Muscle layer of colon (tissue), 2 donors: ENCODE measurements around the gene INS.
"Not testable (repeated sequence)": the region's sequence is repeated elsewhere in the genome, so short reads cannot be mapped to it uniquely, and the experiment has no call there.

Source experiments
- H3K27ac ChIP-seq: one replicate; pipeline ENCODE4 v1.7.0; 2013; ENCODE audit warnings: low read depth, mild to moderate bottlenecking, low read length, moderate library complexity
- H3K27me3 ChIP-seq, 2 donors: one replicate each; pipeline ENCODE4 v1.7.0; 2013; ENCODE audit warnings: low read length in 2 of 2, mild to moderate bottlenecking in 2 of 2; ENCODE audit not compliant: insufficient read depth in 2 of 2, control insufficient read depth in 1 of 2
- H3K36me3 ChIP-seq: one replicate; pipeline ENCODE4 v1.7.0; 2013; ENCODE audit warnings: mild to moderate bottlenecking, low read length; ENCODE audit not compliant: insufficient read depth
- H3K4me1 ChIP-seq: one replicate; pipeline ENCODE4 v1.7.0; 2013; ENCODE audit warnings: mild to moderate bottlenecking, low read length; ENCODE audit not compliant: insufficient read depth
- H3K4me3 ChIP-seq, 2 donors: one replicate each; pipeline ENCODE4 v1.7.0; 2013; ENCODE audit warnings: low read length in 2 of 2, low read depth in 1 of 2, mild to moderate bottlenecking in 1 of 2, moderate library complexity in 1 of 2
- H3K9ac ChIP-seq: one replicate; pipeline ENCODE4 v1.7.0; 2013; ENCODE audit warnings: low read length
- H3K9me3 ChIP-seq: one replicate; pipeline ENCODE4 v1.7.0; 2013; ENCODE audit warnings: mild to moderate bottlenecking, low read length
- donor health status: abdominal sarcoma.
- donor health status: Adenocarcinoma of cecum.

Gene INS

GRCh38 chr11:2196970-2197770 is 36.2 kb upstream of the INS start:
- H3K9ac ChIP-seq = no peak overlapping the region
- H3K27me3 ChIP-seq = peaks cover 0 to 3% of the 10 kb centered on the region in 2 donors
- H3K9me3 ChIP-seq = no peaks in the 10 kb centered on the region
- H3K4me1 ChIP-seq = no peaks in the 10 kb centered on the region
- no peak overlapping the region for H3K4me3 ChIP-seq
- H3K36me3 ChIP-seq = no peaks in the 10 kb centered on the region
- no peak overlapping the region for H3K27ac ChIP-seq

GRCh38 chr11:2195756-2196088 is 34.7 kb upstream of the INS start:
- Histone ChIP-seq H3K9me3 (no peaks in the 10 kb centered on the region), H3K27ac (no peak overlapping the region), H3K36me3 (no peaks in the 10 kb centered on the region), H3K4me3 (no peak overlapping the region), H3K9ac (no peak overlapping the region), H3K27me3 (peaks cover 0 to 11% of the 10 kb centered on the region in 2 donors), H3K4me1 (no peaks in the 10 kb centered on the region)

GRCh38 chr11:2194877-2195755 is 34.1 kb upstream of the INS start:
- Histone ChIP-seq H3K9ac (no peak overlapping the region), H3K27me3 (peaks cover 0 to 11% of the 10 kb centered on the region in 2 donors), H3K4me1 (no peaks in the 10 kb centered on the region), H3K9me3 (no peaks in the 10 kb centered on the region), H3K36me3 (no peaks in the 10 kb centered on the region), H3K4me3 (no peak overlapping the region), H3K27ac (no peak overlapping the region)

DNA sequence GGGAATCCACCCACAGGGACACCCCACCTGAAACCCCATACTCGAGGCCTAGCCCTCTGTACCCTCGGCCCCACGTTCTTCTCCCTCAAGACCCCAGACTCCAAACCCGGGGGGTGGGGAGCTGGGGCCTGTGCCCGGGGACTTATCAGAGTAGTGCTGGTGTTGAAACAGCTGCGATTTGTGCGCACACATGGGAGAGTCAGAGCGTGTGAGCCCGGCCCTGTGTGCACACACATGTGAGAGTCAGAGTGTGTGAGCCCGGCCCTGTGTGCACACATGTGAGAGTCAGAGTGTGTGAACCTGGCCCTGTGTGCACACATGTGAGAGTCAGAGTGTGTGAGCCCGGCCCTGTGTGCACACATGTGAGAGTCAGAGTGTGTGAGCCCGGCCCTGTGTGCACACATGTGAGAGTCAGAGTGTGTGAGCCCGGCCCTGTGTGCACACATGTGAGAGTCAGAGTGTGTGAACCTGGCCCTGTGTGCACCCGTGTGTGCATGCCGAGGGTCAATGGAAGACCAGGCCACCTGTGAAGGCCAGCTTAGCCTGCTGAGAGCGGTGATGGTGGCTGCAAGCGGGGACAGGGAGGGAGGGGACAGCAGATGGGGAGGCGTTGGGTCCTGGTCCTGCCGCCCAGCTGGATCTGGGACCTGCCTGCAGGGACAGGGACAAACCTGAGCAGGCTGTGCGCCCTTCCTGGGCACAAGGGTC is 33.0 kb upstream of the INS start:
- not testable (repeated sequence) for H3K36me3 ChIP-seq, H3K9ac ChIP-seq, H3K9me3 ChIP-seq, H3K4me1 ChIP-seq, H3K27ac ChIP-seq, H3K4me3 ChIP-seq
- H3K27me3 ChIP-seq = peaks cover 0 to 11% of the 10 kb centered on the region in 2 donors

DNA sequence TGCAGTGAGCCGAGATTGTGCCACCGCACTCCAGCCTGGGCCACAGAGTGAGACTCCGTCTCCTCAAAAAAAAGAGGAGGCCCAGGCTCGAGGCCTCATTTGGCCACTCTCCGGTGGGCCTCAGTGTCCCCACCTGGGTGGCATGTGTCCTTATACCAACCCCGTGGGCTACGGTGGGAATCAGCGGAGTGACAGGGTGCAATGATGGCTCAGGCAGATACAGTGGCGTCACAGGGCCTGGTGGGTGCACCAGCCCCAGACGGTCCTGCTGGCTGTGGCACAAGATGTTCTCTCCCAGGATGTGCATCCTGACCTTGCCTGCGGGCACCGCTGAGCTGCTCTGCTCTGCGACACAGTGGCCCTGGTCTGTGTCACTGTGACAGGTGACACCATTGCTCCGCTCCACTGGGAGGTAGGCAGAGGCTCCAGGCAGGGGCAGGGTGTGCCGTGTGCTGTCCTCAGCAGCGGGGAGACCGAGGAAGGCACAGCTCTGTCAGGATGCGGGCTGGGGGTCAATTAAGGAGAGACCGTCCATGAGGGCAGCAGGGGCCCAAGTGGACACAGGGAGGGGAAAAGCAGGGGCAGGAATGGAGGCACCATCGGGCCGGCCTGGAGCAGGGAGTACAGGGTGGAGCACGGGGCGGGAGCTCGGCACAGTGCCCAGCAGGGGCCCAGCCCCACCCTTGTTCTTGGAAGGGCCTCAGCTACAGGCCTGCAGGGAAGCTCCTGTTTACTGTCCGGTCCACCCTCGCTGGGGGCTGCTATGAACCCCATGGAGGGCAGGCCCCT is 32.3 kb upstream of the INS start:
- no peaks in the 10 kb centered on the region for H3K36me3 ChIP-seq
- H3K27me3 ChIP-seq = peaks cover 0 to 15% of the 10 kb centered on the region in 2 donors
- no peaks in the 10 kb centered on the region for H3K4me1 ChIP-seq
- no peak overlapping the region for H3K9ac ChIP-seq
- H3K9me3 ChIP-seq = no peaks in the 10 kb centered on the region
- no peak overlapping the region for H3K4me3 ChIP-seq
- no peak overlapping the region for H3K27ac ChIP-seq

- Histone ChIP-seq H3K36me3 (no peaks in the 10 kb centered on the region), H3K27ac (no peak overlapping the region), H3K4me3 (no peak overlapping the region), H3K4me1 (no peaks in the 10 kb centered on the region), H3K9me3 (no peaks in the 10 kb centered on the region), H3K9ac (no peak overlapping the region), H3K27me3 (peaks cover 0 to 15% of the 10 kb centered on the region in 2 donors)
These were observed 31.4 kb upstream of the INS start for GRCh38 chr11:2192435-2192834.

DNA sequence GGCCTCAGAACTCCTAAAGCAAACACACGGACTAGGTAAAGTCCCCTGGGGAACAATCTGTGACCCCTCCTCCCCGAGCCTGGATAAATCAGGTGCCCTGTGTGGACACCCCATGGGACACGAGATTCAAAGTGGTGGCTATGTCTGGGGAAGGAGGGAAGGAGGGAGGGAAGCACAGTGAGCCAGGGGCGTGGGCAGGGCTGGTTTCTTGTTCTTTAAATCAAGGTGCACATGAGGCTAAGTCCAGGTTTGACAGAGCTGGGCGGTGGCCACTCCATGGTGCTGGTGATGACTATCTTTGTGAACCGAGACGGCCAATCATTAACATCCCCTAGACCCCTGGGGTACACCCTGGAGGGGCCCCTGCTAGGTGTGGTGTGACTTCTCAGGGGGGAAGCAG is 30.9 kb upstream of the INS start:
- H3K36me3 ChIP-seq = no peaks in the 10 kb centered on the region
- H3K4me3 ChIP-seq = no peak overlapping the region
- peaks cover 0 to 16% of the 10 kb centered on the region in 2 donors for H3K27me3 ChIP-seq
- no peak overlapping the region for H3K27ac ChIP-seq
- no peaks in the 10 kb centered on the region for H3K9me3 ChIP-seq
- no peaks in the 10 kb centered on the region for H3K4me1 ChIP-seq
- no peak overlapping the region for H3K9ac ChIP-seq

- H3K36me3 ChIP-seq = no peaks in the 10 kb centered on the region
- no peak overlapping the region for H3K27ac ChIP-seq
- no peak overlapping the region for H3K9ac ChIP-seq
- peaks cover 4 to 23% of the 10 kb centered on the region in 2 donors for H3K27me3 ChIP-seq
- H3K9me3 ChIP-seq = no peaks in the 10 kb centered on the region
- no peaks in the 10 kb centered on the region for H3K4me1 ChIP-seq
- H3K4me3 ChIP-seq = no peak overlapping the region
These were observed 29.9 kb upstream of the INS start for GRCh38 chr11:2190657-2191471.

- Histone ChIP-seq H3K9ac (no peak overlapping the region), H3K4me3 (no peak overlapping the region), H3K9me3 (no peaks in the 10 kb centered on the region), H3K36me3 (no peaks in the 10 kb centered on the region), H3K27me3 (peaks cover 4 to 26% of the 10 kb centered on the region in 2 donors), H3K4me1 (no peaks in the 10 kb centered on the region), H3K27ac (no peak overlapping the region)
These were observed 29.1 kb upstream of the INS start for GRCh38 chr11:2189938-2190656.

DNA sequence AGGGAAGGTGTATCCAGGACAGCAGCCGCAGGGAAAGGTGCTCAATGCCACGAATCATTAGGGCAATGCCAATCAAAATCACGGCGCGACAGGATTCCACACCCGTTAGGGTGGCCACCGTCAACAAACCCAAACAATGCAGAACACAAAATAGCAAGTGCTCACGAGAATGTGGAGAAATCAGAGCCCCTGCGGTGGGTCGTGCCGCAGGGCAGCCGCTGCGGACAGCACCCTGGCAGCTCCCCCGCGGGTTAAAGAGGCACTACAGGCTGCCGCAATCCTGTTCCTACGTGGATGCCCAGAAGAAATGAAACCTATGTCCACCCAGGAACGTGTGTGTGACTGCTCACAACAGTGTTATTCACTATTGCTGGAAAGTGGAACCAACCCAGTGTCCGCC is 27.7 kb upstream of the INS start:
- Histone ChIP-seq H3K27ac (no peak overlapping the region), H3K9ac (no peak overlapping the region), H3K27me3 (peaks cover 4 to 26% of the 10 kb centered on the region in 2 donors), H3K4me1 (no peaks in the 10 kb centered on the region), H3K9me3 (no peaks in the 10 kb centered on the region), H3K36me3 (no peaks in the 10 kb centered on the region), H3K4me3 (no peak overlapping the region)
